ENCODE data around the gene OR56B1.
"Not testable (repeated sequence)": the region's sequence is repeated elsewhere in the genome, so short reads cannot be mapped to it uniquely, and the experiment has no call there.

OR56B1 gene

DNA sequence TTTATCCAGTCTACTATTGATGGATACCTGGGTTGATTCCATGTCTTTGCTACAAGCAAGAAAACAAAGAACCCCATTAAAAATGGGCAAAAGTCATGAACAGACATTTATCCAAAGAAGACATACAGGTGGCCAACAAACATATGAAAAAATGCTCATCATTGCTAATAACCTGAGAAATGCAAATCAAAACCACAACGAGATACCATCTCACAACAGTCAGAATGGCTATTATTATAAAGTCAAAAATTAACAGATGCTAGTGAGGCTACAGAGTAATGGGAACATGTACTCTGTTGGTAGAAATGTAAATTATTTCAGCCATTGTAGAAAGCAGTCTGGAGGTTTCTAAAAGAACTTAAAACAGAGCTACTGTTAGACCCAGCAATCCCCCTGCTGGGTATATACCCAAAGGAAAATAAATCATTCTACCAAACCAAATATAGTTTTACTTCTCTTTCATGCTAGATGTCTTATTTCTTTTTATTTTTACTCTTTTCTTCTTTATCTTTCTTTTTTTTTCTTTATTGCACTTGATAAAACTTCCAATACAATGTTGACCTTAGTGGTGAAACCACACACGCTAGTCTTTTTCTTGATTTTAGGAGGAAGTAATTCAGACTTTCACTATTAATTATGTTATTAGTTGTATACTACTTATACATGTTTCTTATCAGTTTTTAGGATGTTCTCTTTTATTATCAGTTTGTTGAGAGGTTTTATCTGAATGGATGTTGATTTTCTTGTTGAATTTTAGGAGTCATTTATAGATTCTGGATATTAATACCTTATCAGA lies 32.3 kb upstream of the OR56B1 start:
- DNase-seq (ENCODE audit: low spot score in 2 of 2): no peak
- H3K27me3 ChIP-seq (ENCODE audit: low read depth): no peaks in the 10 kb centered on the region
- H3K36me3 ChIP-seq (replicated peaks): peaks cover 26% of the 10 kb centered on the region
- no peaks in the 10 kb centered on the region for H3K4me1 ChIP-seq
- no peaks in the 10 kb centered on the region for H3K9me3 ChIP-seq
- no peak overlapping the region for H3K4me3 ChIP-seq
- in situ Hi-C loops (cut with MboI; ENCODE audit: low sequenced_read_pairs): no loop called here

DNA sequence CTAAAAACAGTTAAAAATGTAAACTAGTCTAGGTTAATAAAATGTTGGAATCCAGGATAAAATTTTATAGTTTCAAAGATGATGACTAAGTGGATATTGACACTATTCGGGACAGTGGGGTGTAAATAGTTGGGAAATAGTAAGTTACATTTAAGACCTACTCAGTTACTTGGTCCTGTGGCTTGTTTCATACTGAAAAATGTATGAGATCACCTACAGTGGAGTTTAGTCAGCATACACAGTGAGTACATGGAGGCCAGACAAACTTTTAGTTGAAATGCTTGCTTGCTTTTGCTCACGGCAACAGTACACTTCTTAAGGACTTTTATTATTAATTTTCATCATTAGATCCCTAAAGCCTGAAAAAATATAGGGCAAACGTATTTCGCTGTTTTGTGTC lies 30.6 kb upstream of the OR56B1 start:
- Histone ChIP-seq H3K36me3 (replicated peaks) (peaks cover 26% of the 10 kb centered on the region), H3K4me3 (no peak overlapping the region), H3K27me3 (ENCODE audit: low read depth) (no peaks in the 10 kb centered on the region), H3K9me3 (no peaks in the 10 kb centered on the region), H3K4me1 (no peaks in the 10 kb centered on the region)
- in situ Hi-C loops (cut with MboI; ENCODE audit: low sequenced_read_pairs): no loop called here
- DNase-seq (ENCODE audit: low spot score in 2 of 2): no peak

DNA sequence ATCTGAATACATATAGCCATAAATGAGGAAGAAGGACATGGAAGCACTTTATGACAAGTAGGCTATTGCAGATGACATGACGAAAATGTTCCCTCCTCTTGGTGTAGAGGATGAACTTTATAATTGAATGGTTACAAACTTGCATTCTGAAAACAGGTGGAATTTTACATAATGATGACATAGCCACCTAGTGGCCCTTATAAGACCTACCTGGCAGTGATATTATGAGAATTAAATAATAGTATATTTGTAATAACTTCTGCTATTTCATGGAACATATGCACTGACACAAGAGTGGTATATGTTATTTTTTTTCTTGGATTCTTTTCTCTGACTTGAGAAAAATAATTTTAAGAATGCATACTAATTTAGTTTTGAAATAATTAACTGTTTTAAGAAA lies 23.7 kb upstream of the OR56B1 start:
- peaks cover 7% of the 10 kb centered on the region; the same call in 1 of the 2 replicates for H3K36me3 ChIP-seq (replicated peaks)
- H3K4me1 ChIP-seq: no peaks in the 10 kb centered on the region
- no peak for DNase-seq (ENCODE audit: low spot score in 2 of 2)
- H3K9me3 ChIP-seq: no peaks in the 10 kb centered on the region
- H3K4me3 ChIP-seq: no peak overlapping the region
- H3K27me3 ChIP-seq (ENCODE audit: low read depth): no peaks in the 10 kb centered on the region
- in situ Hi-C loops (cut with MboI; ENCODE audit: low sequenced_read_pairs): no loop called here

DNA sequence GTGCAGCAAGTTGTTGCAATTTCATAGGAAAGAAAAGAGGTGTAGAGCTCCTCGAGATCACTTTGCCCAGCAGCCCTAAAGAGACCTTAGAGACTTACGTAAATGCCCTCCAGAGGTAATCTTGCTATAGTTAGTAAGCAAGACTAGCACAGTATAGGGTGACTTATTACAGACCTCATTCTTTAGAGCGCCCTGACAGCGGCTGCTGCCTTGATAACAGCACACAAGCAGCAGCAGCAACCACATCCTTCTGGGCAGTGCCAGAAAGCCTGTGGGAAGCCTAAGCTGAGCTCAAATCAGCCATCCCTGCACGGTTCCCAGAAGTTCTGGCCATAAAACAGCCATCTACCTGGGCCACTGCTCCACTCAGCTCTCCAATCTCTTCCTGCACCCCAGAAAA lies 22.6 kb upstream of the OR56B1 start:
- in situ Hi-C loops (cut with MboI; ENCODE audit: low sequenced_read_pairs): no loop called here

DNA sequence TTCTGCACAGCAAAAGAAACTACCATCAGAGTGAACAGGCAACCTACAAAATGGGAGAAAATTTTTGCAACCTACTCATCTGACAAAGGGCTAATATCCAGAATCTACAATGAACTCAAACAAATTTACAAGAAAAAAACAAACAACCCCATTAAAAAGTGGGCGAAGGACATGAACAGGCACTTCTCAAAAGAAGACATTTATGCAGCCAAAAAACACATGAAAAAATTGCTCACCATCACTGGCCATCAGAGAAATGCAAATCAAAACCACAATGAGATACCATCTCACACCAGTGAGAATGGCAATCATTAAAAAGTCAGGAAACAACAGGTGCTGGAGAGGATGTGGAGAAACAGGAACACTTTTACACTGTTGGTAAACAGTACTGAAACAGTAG lies 19.7 kb upstream of the OR56B1 start:
- DNase-seq (ENCODE audit: low spot score in 2 of 2); H3K27me3 ChIP-seq (ENCODE audit: low read depth); in situ Hi-C loops (cut with MboI; ENCODE audit: low sequenced_read_pairs); H3K4me3 ChIP-seq; H3K9me3 ChIP-seq; H3K4me1 ChIP-seq; H3K36me3 ChIP-seq (replicated peaks): not testable (repeated sequence)

More for the DNA sequence above, 22.6 kb upstream of the OR56B1 start:
- H3K27me3 ChIP-seq (ENCODE audit: low read depth): no peaks in the 10 kb centered on the region
- no peaks in the 10 kb centered on the region for H3K36me3 ChIP-seq (replicated peaks)
- no peaks in the 10 kb centered on the region for H3K9me3 ChIP-seq
- DNase-seq (ENCODE audit: low spot score in 2 of 2): no peak
- no peak overlapping the region for H3K4me3 ChIP-seq
- no peaks in the 10 kb centered on the region for H3K4me1 ChIP-seq

DNA sequence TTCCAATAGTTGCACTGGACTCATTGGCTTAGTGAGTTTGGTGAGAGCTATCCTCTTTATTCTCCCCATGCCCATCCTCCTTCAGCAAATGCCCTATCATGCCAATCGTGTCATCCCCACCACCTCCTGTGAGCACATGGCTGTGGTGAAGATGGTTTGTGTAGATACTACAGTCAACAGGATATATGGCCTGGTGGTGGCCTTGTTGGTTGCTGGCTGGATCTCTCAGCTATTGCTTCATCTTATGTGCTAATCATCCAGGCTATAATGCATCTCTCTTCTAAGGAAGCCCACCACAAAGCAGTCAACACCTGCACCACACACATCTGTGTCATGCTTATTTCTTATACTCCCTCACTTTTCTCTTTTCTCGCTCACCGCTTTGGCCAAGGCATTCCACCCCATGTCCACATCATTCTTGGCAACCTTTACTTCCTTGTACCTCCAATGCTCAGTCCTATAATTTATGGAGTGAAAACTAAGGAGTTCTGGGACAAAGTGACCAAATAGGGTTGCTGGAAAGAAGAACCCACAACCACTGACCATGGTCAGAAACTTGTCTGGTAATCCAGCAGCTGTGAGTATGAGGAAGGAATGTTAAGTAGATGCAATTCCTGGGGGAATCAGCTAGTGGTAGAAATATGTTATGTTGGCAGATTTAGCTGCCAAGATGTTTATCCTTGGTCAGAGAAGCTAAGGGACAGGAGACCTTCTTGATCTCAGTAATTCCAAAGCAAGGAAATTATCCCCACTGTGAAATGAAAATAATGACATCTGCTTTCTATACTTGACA lies 16.3 kb upstream of the OR56B1 start:
- H3K27me3 ChIP-seq (ENCODE audit: low read depth): no peaks in the 10 kb centered on the region
- H3K36me3 ChIP-seq (replicated peaks): no peaks in the 10 kb centered on the region
- no peak for DNase-seq (ENCODE audit: low spot score in 2 of 2)

DNA sequence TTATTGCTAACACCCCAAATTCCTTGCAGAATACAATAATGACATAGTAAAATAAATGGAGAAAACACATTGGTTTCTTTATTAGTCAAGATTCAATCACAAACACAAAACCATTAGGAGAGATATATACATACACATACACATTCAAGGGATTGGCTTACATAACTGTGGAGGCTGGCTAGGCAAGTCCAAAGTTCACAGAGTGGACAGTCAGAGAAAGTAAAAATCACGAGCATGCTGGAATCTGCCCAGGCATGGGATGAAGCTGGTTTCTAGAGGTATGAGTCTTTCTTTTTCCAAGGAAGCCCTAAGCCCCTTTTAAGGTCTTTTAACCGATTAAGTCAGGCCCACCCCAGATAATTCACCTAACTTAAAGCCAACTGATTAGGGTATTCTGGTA lies 13.6 kb upstream of the OR56B1 start:
- H3K9me3 ChIP-seq: no peaks in the 10 kb centered on the region
- no peak for DNase-seq (ENCODE audit: low spot score in 2 of 2)
- no peaks in the 10 kb centered on the region for H3K36me3 ChIP-seq (replicated peaks)
- no peaks in the 10 kb centered on the region for H3K27me3 ChIP-seq (ENCODE audit: low read depth)
- in situ Hi-C loops (cut with MboI; ENCODE audit: low sequenced_read_pairs): no loop called here
- no peaks in the 10 kb centered on the region for H3K4me1 ChIP-seq
- H3K4me3 ChIP-seq: no peak overlapping the region

More for the DNA sequence above, 16.3 kb upstream of the OR56B1 start:
- in situ Hi-C loops (cut with MboI; ENCODE audit: low sequenced_read_pairs): no loop called here
- Histone ChIP-seq H3K4me3 (no peak overlapping the region), H3K9me3 (no peaks in the 10 kb centered on the region), H3K4me1 (no peaks in the 10 kb centered on the region)

DNA sequence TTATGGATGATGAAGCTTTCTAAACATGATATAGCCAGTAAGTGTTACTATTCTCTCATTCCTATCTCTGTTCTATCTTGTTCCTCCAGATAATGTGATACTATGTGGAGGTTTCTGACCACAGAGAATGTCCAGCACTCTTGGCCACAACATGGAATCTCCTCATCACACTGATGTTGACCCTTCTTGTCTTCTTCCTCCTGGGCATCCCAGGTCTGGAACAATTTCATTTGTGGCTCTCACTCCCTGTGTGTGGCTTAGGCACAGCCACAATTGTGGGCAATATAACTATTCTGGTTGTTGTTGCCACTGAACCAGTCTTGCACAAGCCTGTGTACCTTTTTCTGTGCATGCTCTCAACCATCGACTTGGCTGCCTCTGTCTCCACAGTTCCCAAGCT lies 9.9 kb upstream of the OR56B1 start:
- Histone ChIP-seq H3K9me3 (no peaks in the 10 kb centered on the region), H3K27me3 (ENCODE audit: low read depth) (peaks cover 5% of the 10 kb centered on the region; the same call in 1 of the 2 replicates), H3K36me3 (replicated peaks) (no peaks in the 10 kb centered on the region), H3K4me1 (no peaks in the 10 kb centered on the region), H3K4me3 (no peak overlapping the region)
- no peak for DNase-seq (ENCODE audit: low spot score in 2 of 2)
- in situ Hi-C loops (cut with MboI; ENCODE audit: low sequenced_read_pairs): no loop called here

DNA sequence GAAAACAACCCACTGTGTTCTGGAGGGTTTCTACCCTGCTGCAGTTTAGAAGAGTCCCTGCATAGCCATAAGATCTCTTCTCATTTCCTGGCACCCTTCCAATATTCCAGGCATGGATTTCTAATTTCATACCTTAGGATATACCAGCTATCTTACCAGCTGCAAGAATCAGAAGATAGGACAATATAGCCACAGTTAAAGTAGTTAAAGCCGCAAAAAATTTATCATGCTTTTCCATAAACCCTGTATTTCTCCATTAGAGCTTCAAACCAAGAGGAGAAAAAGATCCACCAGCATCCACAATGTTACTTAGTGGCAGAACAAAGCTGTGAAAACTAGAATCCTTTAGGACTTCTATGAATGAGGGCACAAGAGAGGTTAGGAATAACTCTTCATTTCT lies 8.6 kb upstream of the OR56B1 start:
- peaks cover 5% of the 10 kb centered on the region; the same call in 1 of the 2 replicates for H3K27me3 ChIP-seq (ENCODE audit: low read depth)
- H3K36me3 ChIP-seq (replicated peaks): no peaks in the 10 kb centered on the region
- in situ Hi-C loops (cut with MboI; ENCODE audit: low sequenced_read_pairs): no loop called here
- H3K4me3 ChIP-seq: no peak overlapping the region
- H3K4me1 ChIP-seq: no peaks in the 10 kb centered on the region
- no peak for DNase-seq (ENCODE audit: low spot score in 2 of 2)
- no peaks in the 10 kb centered on the region for H3K9me3 ChIP-seq

DNA sequence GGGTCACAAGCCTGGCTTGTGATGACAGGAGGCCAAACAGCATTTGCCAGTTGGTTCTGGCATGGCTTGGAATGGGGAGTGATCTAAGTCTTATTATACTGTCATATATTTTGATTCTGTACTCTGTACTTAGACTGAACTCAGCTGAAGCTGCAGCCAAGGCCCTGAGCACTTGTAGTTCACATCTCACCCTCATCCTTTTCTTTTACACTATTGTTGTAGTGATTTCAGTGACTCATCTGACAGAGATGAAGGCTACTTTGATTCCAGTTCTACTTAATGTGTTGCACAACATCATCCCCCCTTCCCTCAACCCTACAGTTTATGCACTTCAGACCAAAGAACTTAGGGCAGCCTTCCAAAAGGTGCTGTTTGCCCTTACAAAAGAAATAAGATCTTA lies 843 bp downstream of the OR56B1 start:
- no peaks in the 10 kb centered on the region; the same call in 1 of the 2 replicates for H3K27me3 ChIP-seq (ENCODE audit: low read depth)
- H3K9me3 ChIP-seq: no peaks in the 10 kb centered on the region
- H3K36me3 ChIP-seq (replicated peaks): no peaks in the 10 kb centered on the region
- DNase-seq (ENCODE audit: low spot score in 2 of 2): no peak
- H3K4me3 ChIP-seq: no peak overlapping the region
- no peaks in the 10 kb centered on the region for H3K4me1 ChIP-seq
- in situ Hi-C loops (cut with MboI; ENCODE audit: low sequenced_read_pairs): no loop called here

DNA sequence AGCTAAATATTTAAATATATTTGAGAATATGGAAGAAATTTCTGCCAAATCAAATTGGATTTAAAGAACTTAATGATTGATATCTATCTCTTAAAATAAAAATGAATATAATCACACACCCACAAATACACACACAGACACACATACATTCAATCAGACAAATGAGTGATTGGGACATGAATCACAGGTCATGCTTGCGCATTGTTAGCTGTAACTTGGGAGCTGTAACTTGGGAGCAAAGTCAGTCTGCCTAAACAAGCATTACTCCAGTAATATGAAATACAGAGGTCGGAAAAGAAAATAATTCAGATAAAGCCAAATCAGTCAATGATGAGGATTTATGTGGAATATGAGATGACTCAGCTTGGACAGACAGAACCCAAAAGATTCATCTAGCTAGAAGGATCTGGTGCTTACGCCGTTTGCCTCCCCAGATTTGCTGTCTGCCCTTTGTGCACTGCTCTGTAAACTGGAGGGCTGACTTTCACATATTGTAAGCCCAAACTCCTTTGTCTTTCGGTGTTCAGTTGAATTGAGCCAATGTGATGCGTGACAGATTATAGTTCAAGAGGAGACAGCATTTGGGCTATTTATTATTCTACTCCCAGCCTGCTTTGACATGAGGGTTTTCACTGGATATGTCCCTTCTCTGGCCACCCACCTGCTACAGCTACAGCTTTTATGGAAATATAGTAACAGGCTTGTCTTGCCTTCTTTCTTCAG lies 1.6 kb downstream of the OR56B1 start:
- Histone ChIP-seq H3K9me3 (no peaks in the 10 kb centered on the region), H3K27me3 (ENCODE audit: low read depth) (peaks cover 3% of the 10 kb centered on the region; the same call in 1 of the 2 replicates), H3K36me3 (replicated peaks) (no peaks in the 10 kb centered on the region), H3K4me3 (no peak overlapping the region), H3K4me1 (no peaks in the 10 kb centered on the region)
- no peak for DNase-seq (ENCODE audit: low spot score in 2 of 2)
- in situ Hi-C loops (cut with MboI; ENCODE audit: low sequenced_read_pairs): no loop called here

DNA sequence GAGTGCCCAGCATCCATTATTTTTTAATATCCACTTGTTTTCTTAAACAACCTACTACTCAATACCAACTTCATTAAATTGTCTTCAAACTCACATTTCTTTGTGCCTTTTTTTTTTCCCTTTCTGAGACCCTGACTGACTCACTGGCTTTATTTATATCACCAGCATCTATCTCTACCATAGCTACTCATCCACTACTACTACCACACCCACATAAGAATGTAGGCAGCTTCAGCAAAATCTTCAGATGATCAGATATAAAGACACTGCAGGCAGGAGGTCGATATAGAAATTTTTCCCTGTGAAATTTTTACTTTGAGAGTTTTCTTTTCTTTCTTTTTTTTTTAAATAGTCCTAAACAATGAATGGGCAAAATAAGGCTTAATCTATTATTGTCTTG lies 2.2 kb downstream of the OR56B1 start:
- H3K4me3 ChIP-seq: no peak overlapping the region
- H3K27me3 ChIP-seq (ENCODE audit: low read depth): peaks cover 3% of the 10 kb centered on the region; the same call in 1 of the 2 replicates
- DNase-seq (ENCODE audit: low spot score in 2 of 2): no peak
- H3K36me3 ChIP-seq (replicated peaks): no peaks in the 10 kb centered on the region
- no peaks in the 10 kb centered on the region for H3K4me1 ChIP-seq
- H3K9me3 ChIP-seq: no peaks in the 10 kb centered on the region
- in situ Hi-C loops (cut with MboI; ENCODE audit: low sequenced_read_pairs): no loop called here

DNA sequence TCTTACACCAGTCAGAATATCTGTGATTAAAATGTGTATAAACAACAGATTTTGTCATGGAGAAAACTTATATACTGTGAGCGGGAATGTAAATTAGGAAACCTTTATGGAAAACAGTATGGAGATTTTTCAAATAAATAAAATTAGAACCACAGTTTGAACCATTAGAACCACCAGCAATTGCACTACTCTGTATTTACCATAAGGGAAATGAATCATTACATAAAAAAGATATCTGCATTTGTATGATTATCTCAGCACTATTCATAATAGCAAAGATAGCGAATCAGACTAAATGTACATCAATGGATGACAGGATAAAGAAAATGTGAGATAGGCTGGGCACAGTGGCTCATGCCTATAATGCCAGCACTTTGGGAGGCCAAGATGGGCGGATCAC lies 10.4 kb downstream of the OR56B1 start:
- H3K4me3 ChIP-seq: no peak overlapping the region
- H3K9me3 ChIP-seq: no peaks in the 10 kb centered on the region
- 0 out of 2 replicates have a peak, but pooled peaks cover 3% of the 10 kb centered on the region for H3K27me3 ChIP-seq (ENCODE audit: low read depth)
- no peaks in the 10 kb centered on the region for H3K4me1 ChIP-seq
- H3K36me3 ChIP-seq (replicated peaks): no peaks in the 10 kb centered on the region
- no peak for DNase-seq (ENCODE audit: low spot score in 2 of 2)
- in situ Hi-C loops (cut with MboI; ENCODE audit: low sequenced_read_pairs): no loop called here

DNA sequence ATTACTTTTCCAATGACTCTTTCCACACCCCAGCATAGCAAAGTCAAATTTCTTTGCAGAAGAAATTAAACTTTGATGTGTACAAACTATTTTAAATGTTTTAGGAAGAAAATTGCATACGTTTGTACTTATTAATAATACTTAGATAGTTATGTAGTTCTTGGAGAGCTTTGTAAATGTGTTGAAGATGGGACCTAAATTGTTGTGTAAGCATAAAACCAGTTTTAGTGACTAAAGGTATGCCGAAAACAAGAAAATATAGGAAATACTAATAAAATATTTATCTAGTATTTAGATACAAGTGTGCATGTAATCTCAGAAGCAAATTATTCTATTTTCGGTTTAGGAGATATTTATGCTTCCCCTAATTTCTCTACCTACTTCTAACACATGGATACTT lies 13.6 kb downstream of the OR56B1 start:
- Histone ChIP-seq H3K4me3 (no peak overlapping the region), H3K27me3 (ENCODE audit: low read depth) (no peaks in the 10 kb centered on the region), H3K36me3 (replicated peaks) (no peaks in the 10 kb centered on the region), H3K4me1 (no peaks in the 10 kb centered on the region), H3K9me3 (no peaks in the 10 kb centered on the region)
- in situ Hi-C loops (cut with MboI; ENCODE audit: low sequenced_read_pairs): no loop called here
- DNase-seq (ENCODE audit: low spot score in 2 of 2): no peak

All from HAP-1 (cell line).